Tibial nerve (tissue), 4 donors: ENCODE results near the gene VOPP1.

Source experiments
- CTCF ChIP-seq, 5 experiments: fragments of 200-600 bp in 3 of 5; fragments of 450-650 bp in 2 of 5; sonication (generic) in 3 of 5; IDR thresholded peaks; one replicate each; pipeline ENCODE4 v1.5.1; 2016 to 2019; ENCODE audit warnings: antibody characterized with exemption in 5 of 5, mild to moderate bottlenecking in 3 of 5, moderate library complexity in 2 of 5
- EP300 ChIP-seq, 2 donors: sonication (generic); formaldehyde crosslinking; IDR thresholded peaks; one replicate each; pipeline ENCODE4 v1.6.1; 2017; ENCODE audit warnings: antibody characterized with exemption in 2 of 2, mild to moderate bottlenecking in 1 of 2

- TF ChIP-seq CTCF (IDR thresholded peaks at IDR 0.05) (no peak), EP300 (IDR thresholded peaks at IDR 0.05) (no peak)
Observed at GRCh38 chr7:55517936-55518689, 54.2 kb downstream of the VOPP1 start.
